ENCODE measurements around the gene PNPLA3.

DNA sequence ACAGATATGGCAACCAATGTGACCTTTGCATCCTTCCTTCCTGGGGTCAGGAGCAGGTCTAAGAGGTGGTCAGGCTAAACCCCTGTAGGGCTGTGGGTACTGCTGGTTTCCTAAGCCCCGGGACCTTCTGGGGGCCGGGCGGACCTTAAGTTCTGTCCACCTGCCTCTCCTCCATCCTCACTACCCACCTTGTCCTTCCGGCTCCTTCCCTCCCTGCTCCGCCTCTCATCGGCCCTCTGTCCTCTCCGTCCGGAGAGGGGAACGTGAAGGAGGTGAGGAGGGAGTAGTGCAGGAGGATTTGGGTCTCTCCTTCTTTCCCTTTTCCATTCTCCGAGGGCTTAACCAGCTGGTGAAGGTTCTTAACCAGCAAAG is 72.2 kb downstream of the PNPLA3 start:
- TF ChIP-seq, protein P1, sequence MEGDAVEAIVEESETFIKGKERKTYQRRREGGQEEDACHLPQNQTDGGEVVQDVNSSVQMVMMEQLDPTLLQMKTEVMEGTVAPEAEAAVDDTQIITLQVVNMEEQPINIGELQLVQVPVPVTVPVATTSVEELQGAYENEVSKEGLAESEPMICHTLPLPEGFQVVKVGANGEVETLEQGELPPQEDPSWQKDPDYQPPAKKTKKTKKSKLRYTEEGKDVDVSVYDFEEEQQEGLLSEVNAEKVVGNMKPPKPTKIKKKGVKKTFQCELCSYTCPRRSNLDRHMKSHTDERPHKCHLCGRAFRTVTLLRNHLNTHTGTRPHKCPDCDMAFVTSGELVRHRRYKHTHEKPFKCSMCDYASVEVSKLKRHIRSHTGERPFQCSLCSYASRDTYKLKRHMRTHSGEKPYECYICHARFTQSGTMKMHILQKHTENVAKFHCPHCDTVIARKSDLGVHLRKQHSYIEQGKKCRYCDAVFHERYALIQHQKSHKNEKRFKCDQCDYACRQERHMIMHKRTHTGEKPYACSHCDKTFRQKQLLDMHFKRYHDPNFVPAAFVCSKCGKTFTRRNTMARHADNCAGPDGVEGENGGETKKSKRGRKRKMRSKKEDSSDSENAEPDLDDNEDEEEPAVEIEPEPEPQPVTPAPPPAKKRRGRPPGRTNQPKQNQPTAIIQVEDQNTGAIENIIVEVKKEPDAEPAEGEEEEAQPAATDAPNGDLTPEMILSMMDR (IDR thresholded peaks at IDR 0.05) = no peak
- TF ChIP-seq POLR2AphosphoS5 (IDR thresholded peaks at IDR 0.05; ENCODE audit: low read depth, low read length) = no peak
- TF ChIP-seq SIN3A (IDR thresholded peaks at IDR 0.05; ENCODE audit: borderline replicate concordance, insufficient read depth, low read depth, low read length) = no peak

Measured in Panc1 (cell line).